Smooth muscle cell (in vitro differentiated cells): ENCODE measurements around the gene ZNF610. TPM values are rescaled to one million over a fixed set of nuclear protein-coding genes. Genes with fewer than 3 reads are reported as not detected.
"Not testable (repeated sequence)": the region's sequence is repeated elsewhere in the genome, so short reads cannot be mapped to it uniquely, and the experiment has no call there.

ENCODE experiments used
- DNase-seq: peaks from one replicate; lab custom pipeline; 2025; ENCODE audit not compliant: unreplicated experiment; lab: John Stamatoyannopoulos, UW
- H2AFZ ChIP-seq: fragments of 200-600 bp; sonication (generic); 2 replicates; pipeline ENCODE4 v1.6.0; 2016; ENCODE audit warnings: antibody characterized with exemption, low read depth, mild to moderate bottlenecking
- H3F3A ChIP-seq: fragments of 200-600 bp; sonication (generic); 2 replicates; pipeline ENCODE4 v1.6.0; 2017; ENCODE audit warnings: antibody characterized with exemption, low read depth
- H3K27ac ChIP-seq: fragments of 200-600 bp; sonication (generic); 2 replicates; pipeline ENCODE4 v1.5.1; 2016; ENCODE audit warnings: low read depth, mild to moderate bottlenecking
- H3K27me3 ChIP-seq: fragments of 200-600 bp; sonication (generic); 2 replicates; pipeline ENCODE4 v1.6.1; 2016; ENCODE audit warnings: low read depth, mild to moderate bottlenecking
- H3K36me3 ChIP-seq: fragments of 200-600 bp; sonication (generic); 2 replicates; pipeline ENCODE4 v1.5.1; 2016; ENCODE audit warnings: low read depth
- H3K4me1 ChIP-seq: fragments of 200-600 bp; sonication (generic); 2 replicates; pipeline ENCODE4 v1.5.1; 2016; ENCODE audit warnings: low read depth
- H3K4me2 ChIP-seq: fragments of 200-600 bp; sonication (generic); 2 replicates; pipeline ENCODE4 v1.6.0; 2016; ENCODE audit warnings: mild to moderate bottlenecking
- H3K4me3 ChIP-seq: fragments of 200-600 bp; sonication (generic); 2 replicates; pipeline ENCODE4 v1.5.1; 2016; ENCODE audit warnings: mild to moderate bottlenecking
- H3K79me2 ChIP-seq: fragments of 200-600 bp; sonication (generic); 2 replicates; pipeline ENCODE4 v1.6.0; 2016; ENCODE audit warnings: low read depth, mild to moderate bottlenecking
- H3K9ac ChIP-seq: fragments of 200-600 bp; sonication (generic); 2 replicates; pipeline ENCODE4 v1.6.0; 2016; ENCODE audit warnings: low read depth
- H3K9me3 ChIP-seq: fragments of 200-600 bp; sonication (generic); replicated peaks from 2 replicates; pipeline ENCODE4 v1.5.1; 2016; ENCODE audit warnings: low read depth
- H4K20me1 ChIP-seq: fragments of 200-600 bp; sonication (generic); 2 replicates; pipeline ENCODE4 v1.6.0; 2016; ENCODE audit warnings: low read depth
- WGBS: methylation state at CpG from one replicate; pipeline ENCODE4 v1.1.7; 2016; ENCODE audit warnings: low lambda C conversion rate; 5-methylcytosine and 5-hydroxymethylcytosine counted together
- polyA plus RNA-seq: library from polyadenylated mRNA; unstranded; fragments of >200 nt; fragmentation: Nextera tagmentation; extraction: Ambion mirVana; gene quantifications from 2 replicates; pipeline ENCODE4 v1.2.1, GENCODE V29; 2016
- total RNA-seq: library from RNA; depleted of rRNA; stranded (reverse); fragments of >200 nt; gene quantifications from 2 replicates; pipeline ENCODE4 v1.2.3, GENCODE V29; 2014
- TF ChIP-seq, protein P1 (sequence below): fragments of 200-600 bp; sonication (generic); IDR thresholded peaks from 2 replicates; pipeline ENCODE4 v1.5.1; 2017; ENCODE audit warnings: borderline replicate concordance, mild to moderate bottlenecking, antibody characterized with exemption; ENCODE audit not compliant: insufficient read depth, poor library complexity, severe bottlenecking

ZNF610 gene
- total RNA-seq (6.0 and 16.0 TPM in 2 replicates), polyA plus RNA-seq (3.3 and 3.7 TPM in 2 replicates)

DNA sequence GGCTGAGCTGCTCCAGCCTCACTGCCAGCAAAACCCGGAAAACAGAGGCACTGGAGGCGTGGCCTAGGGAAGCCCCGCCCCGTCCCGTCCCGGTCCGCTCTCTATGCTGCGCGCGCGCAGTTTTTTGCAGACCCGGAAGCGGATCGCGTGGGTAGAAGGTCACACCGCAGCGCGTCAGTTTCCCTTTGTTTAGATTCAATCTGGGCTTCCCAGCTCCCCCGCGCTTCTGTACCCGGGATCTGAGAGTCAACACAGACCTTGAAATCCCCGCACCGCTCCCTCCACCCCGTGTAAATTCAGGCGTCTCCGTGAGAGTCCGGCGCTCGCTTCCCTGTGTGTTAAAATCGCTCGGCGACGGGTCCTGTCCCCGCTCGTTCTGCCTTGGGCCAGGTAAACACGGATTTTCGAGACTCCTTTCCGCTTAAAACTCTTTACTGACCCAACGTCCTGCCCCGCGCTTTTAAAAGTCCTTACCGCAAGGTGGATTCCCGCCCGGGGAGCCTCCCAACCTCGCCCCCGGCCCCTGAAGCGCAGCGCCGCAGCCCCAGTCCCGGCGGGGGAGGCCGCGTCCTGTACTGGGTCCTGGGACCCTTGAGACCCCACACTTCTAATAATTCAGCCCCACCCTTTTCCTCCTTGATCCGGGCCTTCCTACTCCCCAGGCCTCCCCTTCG lies at the start of gene ZNF610:
TSS of gene ZNF610 (plus strand) at position 127 of the 674 bp plus-strand sequence. CDS start 12,930 bp downstream, outside the sequence.
- Histone ChIP-seq H2AFZ (peak within 1 kb of the TSS; percentile 93), H3K79me2 (no peaks in the 10 kb centered on the region), H3K9ac (peak within 1 kb of the TSS; percentile 95), H3K27ac (peak within 1 kb of the TSS; percentile 84), H3K27me3 (no peaks in the 10 kb centered on the region), H3K36me3 (no peaks in the 10 kb centered on the region), H3K4me1 (no peaks in the 10 kb centered on the region), H3K4me2 (peak within 1 kb of the TSS; percentile 100), H3K4me3 (peak within 1 kb of the TSS; percentile 96), H3K9me3 (peaks cover 6% of the 10 kb centered on the region), H3F3A (no peaks in the 10 kb centered on the region), H4K20me1 (no peaks in the 10 kb centered on the region)
- TF ChIP-seq, protein P1, sequence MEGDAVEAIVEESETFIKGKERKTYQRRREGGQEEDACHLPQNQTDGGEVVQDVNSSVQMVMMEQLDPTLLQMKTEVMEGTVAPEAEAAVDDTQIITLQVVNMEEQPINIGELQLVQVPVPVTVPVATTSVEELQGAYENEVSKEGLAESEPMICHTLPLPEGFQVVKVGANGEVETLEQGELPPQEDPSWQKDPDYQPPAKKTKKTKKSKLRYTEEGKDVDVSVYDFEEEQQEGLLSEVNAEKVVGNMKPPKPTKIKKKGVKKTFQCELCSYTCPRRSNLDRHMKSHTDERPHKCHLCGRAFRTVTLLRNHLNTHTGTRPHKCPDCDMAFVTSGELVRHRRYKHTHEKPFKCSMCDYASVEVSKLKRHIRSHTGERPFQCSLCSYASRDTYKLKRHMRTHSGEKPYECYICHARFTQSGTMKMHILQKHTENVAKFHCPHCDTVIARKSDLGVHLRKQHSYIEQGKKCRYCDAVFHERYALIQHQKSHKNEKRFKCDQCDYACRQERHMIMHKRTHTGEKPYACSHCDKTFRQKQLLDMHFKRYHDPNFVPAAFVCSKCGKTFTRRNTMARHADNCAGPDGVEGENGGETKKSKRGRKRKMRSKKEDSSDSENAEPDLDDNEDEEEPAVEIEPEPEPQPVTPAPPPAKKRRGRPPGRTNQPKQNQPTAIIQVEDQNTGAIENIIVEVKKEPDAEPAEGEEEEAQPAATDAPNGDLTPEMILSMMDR = no peak
- peak; percentile 12 for DNase-seq
- WGBS = 1% methylated on average over 52 of the region's 55 CpGs

DNA sequence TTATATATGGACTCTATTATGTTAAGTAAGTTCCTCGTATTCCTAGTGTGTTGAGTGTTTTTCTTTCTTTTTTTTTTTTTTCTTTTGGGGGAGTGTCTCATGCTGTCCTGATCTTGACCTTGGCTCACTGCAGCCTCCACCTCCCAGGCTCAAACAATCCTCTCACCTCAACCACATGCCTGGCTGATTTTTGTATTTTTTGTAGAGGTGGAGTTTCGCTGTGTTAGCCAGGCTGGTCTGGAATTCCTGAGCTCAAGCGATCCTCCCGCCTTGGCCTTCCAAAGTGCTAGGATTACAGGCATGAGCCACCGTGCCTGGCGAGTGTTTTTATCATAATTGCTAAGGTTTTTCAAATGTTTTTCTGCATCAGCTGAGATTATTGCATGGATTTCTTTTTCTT lies 49.8 kb upstream of the ZNF610 start:
- Histone ChIP-seq H3K4me2 (no peak overlapping the region), H2AFZ (no peak overlapping the region), H3K4me1 (no peaks in the 10 kb centered on the region), H3K27ac (no peak overlapping the region), H3K36me3 (peaks cover 13% of the 10 kb centered on the region), H3F3A (peaks cover 7% of the 10 kb centered on the region), H4K20me1 (peaks cover 25% of the 10 kb centered on the region), H3K4me3 (no peak overlapping the region), H3K9me3 (peaks cover 3% of the 10 kb centered on the region), H3K27me3 (no peaks in the 10 kb centered on the region), H3K79me2 (peaks cover 21% of the 10 kb centered on the region), H3K9ac (no peak overlapping the region)
- TF ChIP-seq, protein P1 = no peak
- DNase-seq = no peak
- WGBS = 90% methylated on average over 6 of the region's 6 CpGs

DNA sequence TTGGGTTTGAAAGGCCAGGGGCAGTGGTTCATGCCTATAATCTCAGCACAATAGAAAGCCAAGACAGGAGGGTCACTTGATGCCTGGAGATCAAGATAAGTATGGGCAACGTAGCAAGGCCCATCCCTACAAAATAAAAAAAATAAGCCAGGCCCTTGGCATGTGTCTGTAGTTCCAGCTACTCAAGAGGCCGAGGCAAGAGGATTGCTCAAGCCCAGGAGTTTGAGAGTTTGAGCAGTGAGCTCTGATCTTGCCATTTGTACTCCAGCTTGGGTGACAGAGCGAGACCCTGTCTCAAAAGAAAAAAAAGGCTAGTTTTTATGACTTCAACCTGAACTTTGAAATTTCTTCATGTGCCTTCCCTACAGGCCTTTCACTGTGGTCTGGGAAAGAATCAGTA lies 44.3 kb upstream of the ZNF610 start:
- H4K20me1 ChIP-seq = no peaks in the 10 kb centered on the region

DNA sequence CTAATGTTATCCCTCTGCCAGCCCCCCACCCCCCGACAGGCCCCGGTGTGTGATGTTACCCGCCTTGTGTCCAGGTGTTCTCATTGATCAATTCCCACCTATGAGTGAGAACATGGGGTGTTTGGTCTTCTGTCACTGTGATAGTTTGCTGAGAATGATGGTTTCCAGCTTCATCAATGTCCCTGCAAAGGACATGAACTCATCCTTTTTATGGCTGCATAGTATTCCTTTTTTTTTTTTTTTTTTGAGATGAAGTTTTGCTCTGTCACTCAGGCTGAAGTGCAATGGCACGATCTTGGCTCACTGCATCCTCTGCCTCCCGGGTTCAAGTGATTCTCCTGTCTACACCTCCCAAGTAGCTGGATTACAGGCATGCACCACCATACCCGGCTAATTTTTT lies 43.1 kb upstream of the ZNF610 start:
- Histone ChIP-seq H3F3A (peaks cover 16% of the 10 kb centered on the region), H3K36me3 (peaks cover 13% of the 10 kb centered on the region)
- H3K79me2 ChIP-seq, H3K4me3 ChIP-seq, H4K20me1 ChIP-seq, H3K4me1 ChIP-seq, H3K27ac ChIP-seq, H2AFZ ChIP-seq, H3K9ac ChIP-seq, H3K27me3 ChIP-seq, H3K4me2 ChIP-seq, DNase-seq, H3K9me3 ChIP-seq: not testable (repeated sequence)
- WGBS = 95% methylated on average over 6 of the region's 6 CpGs

More for the DNA sequence above, 44.3 kb upstream of the ZNF610 start:
- Histone ChIP-seq H2AFZ (no peak overlapping the region), H3K4me3 (no peak overlapping the region), H3F3A (peaks cover 16% of the 10 kb centered on the region), H3K27me3 (no peaks in the 10 kb centered on the region), H3K27ac (no peak overlapping the region), H3K36me3 (peaks cover 13% of the 10 kb centered on the region), H3K9me3 (peaks cover 3% of the 10 kb centered on the region), H3K9ac (no peak overlapping the region), H3K79me2 (peaks cover 2% of the 10 kb centered on the region), H3K4me2 (no peak overlapping the region), H3K4me1 (no peaks in the 10 kb centered on the region)
- TF ChIP-seq, protein P1 = no peak
- WGBS = 97% methylated on average over 3 of the region's 3 CpGs
- DNase-seq = no peak
